Kidney epithelial cell (primary cell): Measurements from ENCODE around the gene PRKACA. TPM values are rescaled to one million over a fixed set of nuclear protein-coding genes. Genes with fewer than 3 reads are reported as not detected.

Experiments
- DNase-seq: peaks from one replicate; pipeline ENCODE4 v3.0.0-alpha.2; 2010; ENCODE audit warnings: low read depth
- H3K27me3 ChIP-seq: 2 replicates; pipeline ENCODE4 v1.6.0; 2011; ENCODE audit warnings: low read length; ENCODE audit not compliant: control insufficient read depth, insufficient read depth
- H3K36me3 ChIP-seq: 2 replicates; pipeline ENCODE4 v1.5.1; 2011; ENCODE audit warnings: low read length; ENCODE audit not compliant: control insufficient read depth, insufficient read depth
- H3K4me3 ChIP-seq: 2 replicates; pipeline ENCODE4 v1.5.1; 2011; ENCODE audit warnings: low read depth, mild to moderate bottlenecking, control low read depth, low read length
- total RNA-seq: library from RNA; depleted of rRNA; stranded (reverse); fragments of >200 nt; gene quantifications from 2 replicates; pipeline ENCODE4 v1.2.3, GENCODE V29; 2015
- TF ChIP-seq, protein P1 (sequence below): IDR thresholded peaks from 2 replicates; pipeline ENCODE4 v1.5.1; 2011; ENCODE audit warnings: mild to moderate bottlenecking, moderate library complexity, low read length, control low read depth, inconsistent platforms; ENCODE audit not compliant: insufficient read depth, poor library complexity, severe bottlenecking

The PRKACA gene
- total RNA-seq, 1 donor from 2014 or later = 44.5 TPM

DNA sequence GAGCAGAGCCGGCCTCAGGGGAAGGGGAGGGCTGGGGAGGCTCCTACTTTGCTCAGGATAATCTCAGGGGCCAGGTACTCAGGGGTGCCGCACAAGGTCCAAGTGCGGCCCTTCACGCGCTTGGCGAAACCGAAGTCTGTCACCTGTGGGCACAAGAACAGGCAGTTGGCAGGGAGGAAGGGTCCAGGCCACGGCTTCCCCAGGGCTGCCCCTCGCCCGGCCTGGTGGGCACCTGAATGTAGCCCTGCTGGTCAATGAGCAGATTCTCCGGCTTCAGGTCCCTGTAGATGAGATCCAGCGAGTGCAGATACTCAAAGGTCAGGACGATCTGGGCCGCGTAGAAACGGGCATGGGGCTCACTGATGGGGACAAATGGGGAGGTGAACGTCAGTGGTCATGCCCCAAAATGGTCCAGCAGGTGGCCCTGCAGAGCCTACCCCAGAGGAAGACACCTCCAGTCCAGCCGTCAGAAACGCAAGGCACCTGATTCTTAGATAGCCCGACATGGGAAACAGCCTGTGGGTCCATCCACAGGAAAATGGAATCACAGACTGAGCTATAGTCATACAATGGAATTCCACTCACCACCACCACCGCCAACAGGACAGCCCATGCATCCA lies 19.9 kb downstream of the PRKACA start:
- H3K36me3 ChIP-seq = peaks cover 2% of the 10 kb centered on the region
- DNase-seq = no peak
- no peaks in the 10 kb centered on the region for H3K27me3 ChIP-seq
- TF ChIP-seq, protein P1, sequence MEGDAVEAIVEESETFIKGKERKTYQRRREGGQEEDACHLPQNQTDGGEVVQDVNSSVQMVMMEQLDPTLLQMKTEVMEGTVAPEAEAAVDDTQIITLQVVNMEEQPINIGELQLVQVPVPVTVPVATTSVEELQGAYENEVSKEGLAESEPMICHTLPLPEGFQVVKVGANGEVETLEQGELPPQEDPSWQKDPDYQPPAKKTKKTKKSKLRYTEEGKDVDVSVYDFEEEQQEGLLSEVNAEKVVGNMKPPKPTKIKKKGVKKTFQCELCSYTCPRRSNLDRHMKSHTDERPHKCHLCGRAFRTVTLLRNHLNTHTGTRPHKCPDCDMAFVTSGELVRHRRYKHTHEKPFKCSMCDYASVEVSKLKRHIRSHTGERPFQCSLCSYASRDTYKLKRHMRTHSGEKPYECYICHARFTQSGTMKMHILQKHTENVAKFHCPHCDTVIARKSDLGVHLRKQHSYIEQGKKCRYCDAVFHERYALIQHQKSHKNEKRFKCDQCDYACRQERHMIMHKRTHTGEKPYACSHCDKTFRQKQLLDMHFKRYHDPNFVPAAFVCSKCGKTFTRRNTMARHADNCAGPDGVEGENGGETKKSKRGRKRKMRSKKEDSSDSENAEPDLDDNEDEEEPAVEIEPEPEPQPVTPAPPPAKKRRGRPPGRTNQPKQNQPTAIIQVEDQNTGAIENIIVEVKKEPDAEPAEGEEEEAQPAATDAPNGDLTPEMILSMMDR = peak; percentile 6
- no peak overlapping the region for H3K4me3 ChIP-seq

DNA sequence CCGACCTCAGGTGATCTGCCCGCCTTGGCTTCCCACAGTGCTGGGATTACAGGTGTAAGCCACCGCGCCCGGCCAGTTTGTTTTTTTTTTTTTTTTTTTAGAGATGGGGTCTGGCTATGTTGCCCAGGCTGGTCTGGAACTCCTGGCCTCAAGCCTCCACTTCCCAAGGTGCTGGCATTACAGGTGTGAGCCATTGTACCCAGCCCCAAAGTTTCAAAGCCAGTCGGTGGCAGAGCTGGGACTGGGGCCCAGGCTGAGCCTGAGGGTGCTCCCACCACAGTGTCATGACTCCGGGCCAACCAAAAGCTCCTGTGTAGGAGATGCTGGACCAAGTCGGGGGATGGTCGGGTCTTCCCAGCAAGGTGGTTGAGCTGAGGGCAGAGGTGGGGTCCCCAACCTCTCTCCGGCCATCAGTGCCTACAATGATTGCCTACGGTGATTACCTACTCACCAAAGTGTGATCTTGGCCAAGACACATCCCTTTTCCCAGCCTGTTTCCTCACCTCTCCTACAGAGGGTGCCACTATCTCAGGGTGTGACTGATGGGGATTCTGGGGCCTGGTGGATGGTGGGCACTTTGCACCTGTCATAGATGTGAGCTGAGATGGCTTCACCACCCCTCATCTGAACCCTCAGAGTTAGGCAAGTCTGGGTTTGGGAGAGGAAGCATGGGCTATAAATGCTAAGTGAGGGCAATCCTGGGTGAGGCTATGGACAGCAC lies 21.1 kb downstream of the PRKACA start:
- peaks cover 2% of the 10 kb centered on the region for H3K36me3 ChIP-seq
- no peak overlapping the region for H3K4me3 ChIP-seq
- DNase-seq = no peak
- no peaks in the 10 kb centered on the region for H3K27me3 ChIP-seq
- TF ChIP-seq, protein P1 = peak; percentile 16

DNA sequence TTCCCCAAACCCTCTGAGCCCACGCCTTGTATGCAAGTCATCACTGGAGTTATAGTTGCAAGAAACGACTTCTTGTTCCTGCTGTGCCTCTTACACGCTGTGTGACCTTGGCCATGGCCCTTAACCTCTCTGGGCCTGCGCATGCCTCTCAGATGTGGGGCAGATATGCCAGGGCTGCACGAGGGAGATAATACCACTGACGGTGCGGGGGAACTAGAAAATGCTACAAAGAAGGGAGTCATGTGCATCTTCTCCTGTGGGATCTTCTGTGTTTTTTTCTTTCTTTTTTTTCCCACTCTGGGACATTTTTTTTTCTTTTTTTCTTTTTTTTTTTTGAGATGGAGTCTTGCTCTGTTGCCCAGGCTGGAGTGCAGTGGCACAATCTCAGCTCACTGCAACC lies 22.7 kb downstream of the PRKACA start:
- TF ChIP-seq, protein P1 = no peak
- H3K4me3 ChIP-seq = no peak overlapping the region
- DNase-seq = no peak
- H3K36me3 ChIP-seq = no peaks in the 10 kb centered on the region
- H3K27me3 ChIP-seq = no peaks in the 10 kb centered on the region

DNA sequence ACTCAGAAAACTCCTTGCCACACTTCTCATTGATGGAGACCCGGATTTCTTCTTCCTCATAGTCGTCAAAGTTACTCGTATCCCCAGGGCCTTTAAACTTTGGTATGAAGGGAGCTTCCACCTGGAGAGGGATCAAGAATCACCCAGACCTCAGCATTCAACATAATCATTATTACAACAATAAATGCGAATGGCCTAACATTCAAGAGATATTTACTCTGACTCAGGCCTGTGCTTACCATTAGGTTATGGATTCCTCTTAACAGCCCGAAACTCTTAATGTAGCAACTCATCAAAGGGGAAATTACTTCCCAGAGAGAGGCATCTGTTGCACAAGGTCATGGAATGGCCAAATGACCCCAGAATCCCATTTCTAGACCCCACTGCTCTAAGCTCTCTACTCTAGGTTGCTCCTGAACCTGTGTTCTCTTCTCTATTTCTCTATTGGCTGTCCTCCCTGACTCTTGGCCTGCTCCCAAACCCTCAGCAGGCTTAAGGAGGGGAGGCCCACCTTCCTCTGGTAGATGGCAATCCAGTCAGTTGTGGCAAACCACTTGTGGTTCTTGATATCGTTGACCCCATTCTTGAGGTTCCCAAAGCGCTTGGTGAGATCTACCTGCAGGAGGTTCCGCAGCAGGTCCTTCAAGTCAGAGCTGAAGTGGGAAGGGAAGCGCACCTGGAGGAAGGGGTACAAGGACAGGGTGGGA lies 24.3 kb downstream of the PRKACA start:
- no peak overlapping the region for H3K4me3 ChIP-seq
- TF ChIP-seq, protein P1 = no peak
- DNase-seq = no peak
- H3K36me3 ChIP-seq = no peaks in the 10 kb centered on the region
- H3K27me3 ChIP-seq = no peaks in the 10 kb centered on the region

DNA sequence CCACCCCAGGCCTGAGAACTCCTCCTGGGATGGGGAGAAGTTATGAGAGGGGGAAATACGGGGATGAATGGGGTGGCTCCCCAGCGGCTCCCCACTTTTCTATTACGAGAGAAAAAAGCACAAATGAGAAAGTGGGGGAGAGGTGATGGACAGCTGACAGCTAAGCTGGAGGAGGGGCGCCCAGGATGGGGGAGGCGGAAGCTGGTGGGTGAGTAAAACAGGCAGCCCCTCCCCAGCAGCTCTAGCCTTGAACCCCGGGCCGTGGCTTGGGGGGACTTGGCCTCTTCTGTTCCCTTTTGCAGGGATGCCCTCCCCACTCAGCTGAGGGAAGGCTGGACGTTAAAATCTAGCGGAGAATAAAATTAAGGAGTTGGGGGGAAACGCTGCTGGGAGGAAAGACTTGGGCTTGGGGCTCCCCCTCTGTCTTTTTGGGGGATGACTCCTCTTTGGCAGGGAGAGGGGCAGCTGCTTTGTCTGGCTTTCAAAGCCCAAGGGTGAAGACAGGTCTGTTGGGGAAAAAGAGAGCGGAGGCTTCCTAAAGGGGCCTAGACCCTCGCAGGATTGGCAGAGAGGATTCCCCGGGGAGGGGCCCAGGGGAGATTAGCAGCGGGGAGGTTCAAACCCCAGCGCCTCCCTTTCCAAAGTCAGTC lies 25.6 kb downstream of the PRKACA start:
- no peaks in the 10 kb centered on the region for H3K27me3 ChIP-seq
- TF ChIP-seq, protein P1 = no peak
- H3K36me3 ChIP-seq = no peaks in the 10 kb centered on the region
- no peak for DNase-seq
- peak overlapping the region; percentile 67 for H3K4me3 ChIP-seq
